HG03135 (cell line): ENCODE data around the gene NCL.
A peak's percentile ranks its signal among the peaks of the same experiment; 100 is the strongest.

ENCODE experiments used
- ATAC-seq: cut with Tn5 transposase; IDR thresholded peaks from one replicate; pipeline ENCODE4 v1.9.1; 2021; ENCODE audit warnings: mild to moderate bottlenecking, moderate library complexity; ENCODE audit not compliant: unreplicated experiment

The NCL gene

DNA sequence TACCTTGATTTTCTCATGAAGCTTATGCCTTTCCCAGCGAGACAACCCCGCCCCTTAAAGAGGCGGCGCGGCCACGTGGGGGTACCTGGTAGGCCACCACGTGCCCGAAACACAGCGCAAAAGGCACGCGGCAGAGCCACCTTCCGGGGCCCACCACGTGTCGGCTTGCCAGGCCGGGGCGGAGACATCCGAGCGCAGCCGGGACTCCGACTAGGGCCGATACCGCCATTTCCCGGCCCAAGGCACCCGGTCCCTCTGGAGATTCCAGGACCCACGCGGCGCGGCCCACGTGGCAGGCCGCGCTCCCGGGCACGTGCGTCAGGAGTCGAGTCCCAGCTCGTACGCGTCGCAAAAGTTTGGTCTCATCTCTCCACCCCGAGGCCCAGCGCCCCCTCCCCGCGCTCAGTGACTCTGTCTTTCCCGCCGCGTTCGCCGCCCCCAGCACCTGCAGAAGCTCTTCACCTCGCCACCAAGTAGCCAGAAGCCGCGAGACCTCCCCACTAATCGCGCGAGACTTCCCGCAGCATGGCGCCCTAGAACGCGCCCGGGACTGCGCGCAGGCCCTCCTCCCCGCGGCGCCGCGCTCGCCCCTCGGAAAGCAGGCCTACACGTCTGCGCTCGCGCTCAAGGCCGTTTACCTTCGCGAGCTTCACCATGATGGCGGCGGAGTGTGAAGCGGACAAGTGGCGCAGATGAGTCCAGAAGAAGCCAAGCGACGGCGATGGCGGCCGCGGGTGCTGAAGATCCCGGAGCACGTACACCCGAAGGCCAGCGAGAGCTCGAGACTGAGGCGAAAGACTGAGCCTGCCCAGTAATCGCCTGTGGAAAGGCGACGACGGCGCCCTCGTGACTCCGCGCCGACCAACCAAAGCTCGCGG lies at the start of gene NCL:
TSS of gene NCL (minus strand) at position 787 of the 878 bp plus-strand sequence. CDS start at position 656, 131 bp downstream.
- ATAC-seq = peak; percentile 86

GRCh38 chr2:231513746-231514224 lies 49.5 kb upstream of the NCL start:
- ATAC-seq = no peak

GRCh38 chr2:231512222-231512621 lies 47.9 kb upstream of the NCL start:
- no peak for ATAC-seq

DNA sequence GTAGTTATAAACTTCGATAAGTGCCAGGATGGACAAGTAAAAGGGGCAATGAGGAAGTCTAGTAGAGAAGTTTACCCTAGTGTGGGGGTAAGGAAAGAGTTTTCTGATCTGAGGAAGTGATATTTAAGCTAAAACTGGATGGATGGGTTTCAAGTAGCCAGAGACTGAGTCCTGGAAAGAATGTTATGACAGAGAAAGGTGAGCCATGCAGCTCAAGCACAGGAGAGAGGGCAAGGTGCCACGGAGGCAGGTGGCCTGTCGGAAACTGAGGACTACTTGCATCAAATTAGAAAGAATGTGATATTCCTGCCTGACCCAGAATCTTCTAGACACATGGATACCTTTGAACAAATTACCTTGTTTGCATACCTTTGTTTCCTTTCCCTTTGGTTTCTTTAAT lies 39.5 kb upstream of the NCL start:
- ATAC-seq = no peak

DNA sequence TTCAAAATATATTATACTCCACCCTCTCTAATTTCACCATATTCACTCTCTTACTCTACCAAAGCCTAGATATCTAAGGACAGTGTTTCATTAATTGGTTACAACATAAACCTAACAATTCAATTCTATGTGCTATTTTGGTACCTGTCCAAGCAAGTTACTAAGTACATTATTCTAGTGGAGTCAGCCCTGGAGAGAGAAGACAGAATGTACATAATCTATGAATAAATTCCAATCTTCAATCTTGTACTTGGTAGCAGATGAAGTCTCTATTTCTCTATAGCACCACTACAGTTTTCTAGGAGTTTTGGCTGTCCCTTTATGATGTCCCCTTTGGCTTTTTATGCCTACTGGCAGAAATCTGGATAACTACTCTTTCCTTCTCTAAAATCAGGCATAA lies 38.3 kb upstream of the NCL start:
- ATAC-seq = no peak

GRCh38 chr2:231497651-231498050 lies 33.4 kb upstream of the NCL start:
- no peak for ATAC-seq

GRCh38 chr2:231494669-231495068 lies 30.4 kb upstream of the NCL start:
- ATAC-seq = no peak

GRCh38 chr2:231490801-231491200 lies 26.5 kb upstream of the NCL start:
- no peak for ATAC-seq

- ATAC-seq = no peak
Measured at GRCh38 chr2:231489990-231490389, 25.7 kb upstream of the NCL start.

DNA sequence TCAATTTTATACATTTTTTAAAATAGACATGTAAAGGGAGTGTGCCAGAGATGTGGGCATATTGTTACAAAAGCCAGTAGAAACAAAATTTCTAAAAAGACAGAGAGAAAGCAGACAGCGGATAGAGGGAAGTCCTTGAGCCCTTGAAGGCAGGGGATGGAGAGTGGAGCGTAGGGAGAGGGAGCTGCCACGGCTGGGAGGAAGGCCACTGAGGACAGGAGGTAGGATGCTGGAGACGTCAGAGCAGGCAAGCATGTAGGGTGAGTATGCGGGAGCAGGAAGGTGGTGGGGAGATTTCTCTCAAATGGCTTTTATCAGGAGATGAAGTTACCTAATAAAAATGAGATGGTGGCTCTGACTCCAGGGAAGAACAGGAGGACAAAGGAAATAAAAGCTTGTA lies 24.0 kb upstream of the NCL start:
- no peak for ATAC-seq

DNA sequence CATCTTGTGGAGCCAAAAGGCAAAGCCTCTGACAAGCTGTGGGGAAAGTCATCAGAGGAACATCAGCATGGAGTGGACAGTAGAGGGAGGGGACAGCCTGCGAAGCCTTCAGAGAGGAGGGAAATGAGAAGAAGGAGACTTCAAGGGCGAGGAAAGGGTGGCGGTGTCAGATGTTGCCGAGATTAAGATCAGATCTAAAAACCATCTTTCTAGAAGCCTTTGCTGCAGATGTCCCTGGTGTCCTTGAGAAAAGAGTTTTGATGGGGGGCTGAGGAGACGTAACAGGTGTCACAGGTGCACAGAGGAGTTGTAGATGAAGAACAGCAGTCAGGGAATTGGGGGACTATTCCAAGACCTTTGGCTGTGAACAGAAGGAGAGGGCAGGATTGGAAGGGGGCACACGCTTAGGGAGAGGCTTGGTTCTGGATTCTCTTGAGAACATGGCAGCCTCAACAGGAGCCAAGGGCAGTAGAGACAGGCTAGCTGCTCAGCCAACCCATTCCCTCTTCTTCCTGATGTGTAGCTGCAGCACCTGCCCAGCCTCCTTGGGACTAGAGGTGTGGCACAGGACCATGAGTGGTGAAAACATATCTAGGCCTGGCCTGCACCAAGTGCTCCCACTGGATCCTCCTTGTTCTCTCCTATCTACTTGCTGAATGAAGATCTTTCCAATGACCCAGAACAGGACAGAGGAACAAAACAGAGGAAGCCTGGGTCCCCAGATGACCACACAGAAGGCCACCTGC lies 22.7 kb upstream of the NCL start:
- no peak for ATAC-seq

- ATAC-seq = no peak
Measured at GRCh38 chr2:231483398-231484329, 19.4 kb upstream of the NCL start.

GRCh38 chr2:231482806-231483391 lies 18.6 kb upstream of the NCL start:
- no peak for ATAC-seq

- no peak for ATAC-seq
Measured at GRCh38 chr2:231480781-231481180, 16.5 kb upstream of the NCL start.

- ATAC-seq = no peak
Measured at GRCh38 chr2:231479455-231479854, 15.2 kb upstream of the NCL start.

GRCh38 chr2:231476920-231477319 lies 12.6 kb upstream of the NCL start:
- ATAC-seq = no peak

- ATAC-seq = no peak
Measured at GRCh38 chr2:231475965-231476364, 11.7 kb upstream of the NCL start.

GRCh38 chr2:231472816-231473215 lies 8.5 kb upstream of the NCL start:
- ATAC-seq = no peak

- ATAC-seq = no peak
Measured at GRCh38 chr2:231470246-231470900, 6.1 kb upstream of the NCL start.

- no peak for ATAC-seq
Measured at GRCh38 chr2:231469583-231469950, 5.3 kb upstream of the NCL start.
